ENCODE results near the gene SLC6A2. TPM values are rescaled to one million over a fixed set of nuclear protein-coding genes. Genes with fewer than 3 reads are reported as not detected.

Gene SLC6A2
- total and polyA plus RNA-seq, 2 experiments from 2014 or later, result 0.35 to 0.39 TPM

- Histone ChIP-seq H2AFZ (no peak overlapping the region), H3K4me2 (no peak overlapping the region), H3K4me1 (ENCODE audit: insufficient read depth) (no peaks in the 10 kb centered on the region), H3K36me3 (ENCODE audit: insufficient read depth) (no peaks in the 10 kb centered on the region), H3K4me3 (no peak overlapping the region), H3K27ac (ENCODE audit: low read depth) (no peak overlapping the region), H3K9me2 (ENCODE audit: insufficient read depth) (no peaks in the 10 kb centered on the region), H4K20me1 (replicated peaks; ENCODE audit: insufficient read depth) (no peaks in the 10 kb centered on the region), H3K79me2 (replicated peaks; ENCODE audit: insufficient read depth) (no peaks in the 10 kb centered on the region), H3K27me3 (ENCODE audit: insufficient read depth) (no peaks in the 10 kb centered on the region), H3F3A (replicated peaks; ENCODE audit: low read depth) (no peaks in the 10 kb centered on the region)
- Mint-ChIP-seq H3K27ac (no peak overlapping the region), H3K9me3 (peaks cover 3% of the 10 kb centered on the region), H3K27me3 (ENCODE audit: insufficient read depth, low read depth, poor library complexity) (peaks cover 3% of the 10 kb centered on the region), H3K4me1 (no peaks in the 10 kb centered on the region), H3K4me3 (no peak overlapping the region), H3K36me3 (ENCODE audit: low read depth) (no peaks in the 10 kb centered on the region)
- TF ChIP-seq POLR2AphosphoS5 (IDR thresholded peaks at IDR 0.05; ENCODE audit: low read depth), result no peak
- no peak for TF ChIP-seq NANOG (IDR thresholded peaks at IDR 0.05; ENCODE audit: borderline replicate concordance)
- TF ChIP-seq ZNF114 (CRISPR knock-in tag; IDR thresholded peaks at IDR 0.05), result no peak
- no peak for TF ChIP-seq REST (IDR thresholded peaks at IDR 0.05; ENCODE audit: unreplicated experiment)
- TF ChIP-seq EZH2 (IDR thresholded peaks at IDR 0.05; ENCODE audit: low read depth, unreplicated experiment), result no peak
- no peak for DNase-seq (ENCODE audit: low spot score)
- ATAC-seq, result no peak
Measured at GRCh38 chr16:55725055-55725777, 69.4 kb downstream of the SLC6A2 start.

GRCh38 chr16:55728797-55729196 is 73.0 kb downstream of the SLC6A2 start:
- H3K36me3 Mint-ChIP-seq (ENCODE audit: low read depth), result no peaks in the 10 kb centered on the region
- H3K4me3 Mint-ChIP-seq, result no peak overlapping the region
- Histone ChIP-seq H3K27ac (ENCODE audit: low read depth) (no peak overlapping the region), H3K4me3 (no peak overlapping the region), H3K4me2 (no peak overlapping the region), H3K27me3 (ENCODE audit: insufficient read depth) (no peaks in the 10 kb centered on the region), H3F3A (replicated peaks; ENCODE audit: low read depth) (no peaks in the 10 kb centered on the region), H3K36me3 (ENCODE audit: insufficient read depth) (no peaks in the 10 kb centered on the region), H3K79me2 (replicated peaks; ENCODE audit: insufficient read depth) (no peaks in the 10 kb centered on the region), H4K20me1 (replicated peaks; ENCODE audit: insufficient read depth) (no peaks in the 10 kb centered on the region), H3K4me1 (ENCODE audit: insufficient read depth) (no peaks in the 10 kb centered on the region), H3K9me2 (ENCODE audit: insufficient read depth) (peaks cover 3% of the 10 kb centered on the region; the same call in 1 of the 2 replicates), H2AFZ (no peak overlapping the region)
- DNase-seq (ENCODE audit: low spot score), result no peak
- peaks cover 3% of the 10 kb centered on the region for H3K9me3 Mint-ChIP-seq
- peaks cover 5% of the 10 kb centered on the region for H3K27me3 Mint-ChIP-seq (ENCODE audit: insufficient read depth, low read depth, poor library complexity)
- no peak for ATAC-seq
- no peak overlapping the region for H3K27ac Mint-ChIP-seq
- H3K4me1 Mint-ChIP-seq, result no peaks in the 10 kb centered on the region
- TF ChIP-seq CTCF (conservative IDR thresholded peaks at IDR 0.05; ENCODE audit: low read depth in 2 of 2), result no peak
- TF ChIP-seq EZH2 (IDR thresholded peaks at IDR 0.05; ENCODE audit: low read depth, unreplicated experiment), result no peak
- TF ChIP-seq ZNF331 (CRISPR knock-in tag; IDR thresholded peaks at IDR 0.05; ENCODE audit: low read depth), result no peak
- TF ChIP-seq ZNF462 (CRISPR knock-in tag; IDR thresholded peaks at IDR 0.05), result no peak
